ENCODE measurements around the gene TNIP3.
"Not testable (repeated sequence)": the region's sequence is repeated elsewhere in the genome, so short reads cannot be mapped to it uniquely, and the experiment has no call there.

Gene TNIP3

GRCh38 chr4:121176082-121176934, 12.2 kb upstream of the TNIP3 start:
- H3K4me1 ChIP-seq (ENCODE audit: control insufficient read depth, insufficient read depth, low read length) = no peaks in the 10 kb centered on the region
- H3K36me3 ChIP-seq (ENCODE audit: insufficient read depth, low read length) = no peaks in the 10 kb centered on the region
- no peak overlapping the region for H3K9ac ChIP-seq (ENCODE audit: low read depth, low read length)
- H3K4me3 ChIP-seq (ENCODE audit: low read length) = no peak overlapping the region
- H3K27me3 ChIP-seq (ENCODE audit: control insufficient read depth, insufficient read depth, low read length) = no peaks in the 10 kb centered on the region
- H3K4me2 ChIP-seq (ENCODE audit: low read length) = no peak overlapping the region
- H3K9me3 ChIP-seq (replicated peaks; ENCODE audit: low read length) = no peaks in the 10 kb centered on the region

- not testable (repeated sequence) for H3K4me2 ChIP-seq (ENCODE audit: low read length); H3K4me1 ChIP-seq (ENCODE audit: control insufficient read depth, insufficient read depth, low read length); H3K4me3 ChIP-seq (ENCODE audit: low read length); H3K9me3 ChIP-seq (replicated peaks; ENCODE audit: low read length); H3K36me3 ChIP-seq (ENCODE audit: insufficient read depth, low read length); H3K9ac ChIP-seq (ENCODE audit: low read depth, low read length); H3K27me3 ChIP-seq (ENCODE audit: control insufficient read depth, insufficient read depth, low read length)
Observed at GRCh38 chr4:121171477-121171876, 7.4 kb upstream of the TNIP3 start.

DNA sequence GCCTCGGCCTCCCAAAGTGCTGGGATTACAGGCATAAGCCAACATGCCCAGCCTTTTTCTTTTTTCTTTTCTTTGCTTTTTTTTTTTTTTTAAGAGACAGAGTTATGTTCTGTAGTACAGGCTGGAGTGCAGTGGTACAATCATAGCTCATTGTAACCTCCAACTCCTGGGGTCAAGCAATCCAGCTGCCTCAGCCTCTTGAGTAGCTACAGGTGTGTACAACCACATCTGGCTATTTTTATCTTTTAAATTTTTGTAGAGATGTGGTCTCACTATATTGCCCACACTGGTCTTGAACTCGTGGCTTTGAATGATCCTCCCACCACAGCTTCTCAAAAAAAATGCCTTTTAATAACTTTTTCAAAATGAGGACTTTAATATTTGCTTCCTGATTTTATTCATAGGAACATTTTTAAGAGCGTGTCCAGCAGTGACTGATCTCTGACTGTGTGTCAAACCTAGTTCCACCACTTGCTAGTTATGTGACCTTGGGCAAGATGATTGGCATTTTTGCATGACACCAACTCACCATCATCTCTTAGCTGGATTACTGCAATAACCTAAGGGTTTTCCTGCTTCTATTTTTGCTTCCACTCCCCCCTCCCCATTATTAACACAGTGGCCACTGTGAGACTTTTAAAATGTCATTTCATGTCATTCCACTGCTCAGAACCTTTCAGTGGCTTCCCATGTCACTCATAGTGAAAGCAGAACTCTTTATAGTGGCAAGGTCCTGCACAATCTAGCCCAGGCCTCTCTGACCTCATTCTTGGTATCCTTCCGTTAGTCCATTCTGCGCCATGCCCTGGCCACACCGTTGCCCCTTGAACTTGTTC, 4.5 kb upstream of the TNIP3 start:
- H3K27me3 ChIP-seq (ENCODE audit: control insufficient read depth, insufficient read depth, low read length) = no peaks in the 10 kb centered on the region
- no peak overlapping the region for H3K4me3 ChIP-seq (ENCODE audit: low read length)
- no peak overlapping the region for H3K4me2 ChIP-seq (ENCODE audit: low read length)
- H3K36me3 ChIP-seq (ENCODE audit: insufficient read depth, low read length) = no peaks in the 10 kb centered on the region
- no peak overlapping the region for H3K9ac ChIP-seq (ENCODE audit: low read depth, low read length)
- H3K4me1 ChIP-seq (ENCODE audit: control insufficient read depth, insufficient read depth, low read length) = no peaks in the 10 kb centered on the region
- H3K9me3 ChIP-seq (replicated peaks; ENCODE audit: low read length) = no peaks in the 10 kb centered on the region

- Histone ChIP-seq H3K9me3 (replicated peaks; ENCODE audit: low read length) (no peaks in the 10 kb centered on the region), H3K9ac (ENCODE audit: low read depth, low read length) (no peak overlapping the region), H3K4me2 (ENCODE audit: low read length) (no peak overlapping the region), H3K4me3 (ENCODE audit: low read length) (no peak overlapping the region), H3K36me3 (ENCODE audit: insufficient read depth, low read length) (no peaks in the 10 kb centered on the region), H3K27me3 (ENCODE audit: control insufficient read depth, insufficient read depth, low read length) (no peaks in the 10 kb centered on the region), H3K4me1 (ENCODE audit: control insufficient read depth, insufficient read depth, low read length) (no peaks in the 10 kb centered on the region)
Observed at GRCh38 chr4:121166976-121167375, 2.9 kb upstream of the TNIP3 start.

GRCh38 chr4:121165206-121165605, 1.1 kb upstream of the TNIP3 start:
- H3K27me3 ChIP-seq (ENCODE audit: control insufficient read depth, insufficient read depth, low read length) = no peaks in the 10 kb centered on the region
- H3K4me1 ChIP-seq (ENCODE audit: control insufficient read depth, insufficient read depth, low read length) = no peaks in the 10 kb centered on the region
- no peaks in the 10 kb centered on the region for H3K9me3 ChIP-seq (replicated peaks; ENCODE audit: low read length)
- H3K4me2 ChIP-seq (ENCODE audit: low read length) = no peak overlapping the region
- H3K4me3 ChIP-seq (ENCODE audit: low read length) = no peak overlapping the region
- H3K9ac ChIP-seq (ENCODE audit: low read depth, low read length) = no peak overlapping the region
- no peaks in the 10 kb centered on the region for H3K36me3 ChIP-seq (ENCODE audit: insufficient read depth, low read length)

GRCh38 chr4:121156822-121157769, 7.0 kb downstream of the TNIP3 start:
- Histone ChIP-seq H3K4me2 (ENCODE audit: low read length) (peak overlapping the region; percentile 87), H3K4me1 (ENCODE audit: control insufficient read depth, insufficient read depth, low read length) (peaks cover 19% of the 10 kb centered on the region), H3K9me3 (replicated peaks; ENCODE audit: low read length) (no peaks in the 10 kb centered on the region), H3K27me3 (ENCODE audit: control insufficient read depth, insufficient read depth, low read length) (no peaks in the 10 kb centered on the region), H3K4me3 (ENCODE audit: low read length) (peak overlapping the region; percentile 73), H3K36me3 (ENCODE audit: insufficient read depth, low read length) (no peaks in the 10 kb centered on the region), H3K9ac (ENCODE audit: low read depth, low read length) (peak overlapping the region; percentile 74)

DNA sequence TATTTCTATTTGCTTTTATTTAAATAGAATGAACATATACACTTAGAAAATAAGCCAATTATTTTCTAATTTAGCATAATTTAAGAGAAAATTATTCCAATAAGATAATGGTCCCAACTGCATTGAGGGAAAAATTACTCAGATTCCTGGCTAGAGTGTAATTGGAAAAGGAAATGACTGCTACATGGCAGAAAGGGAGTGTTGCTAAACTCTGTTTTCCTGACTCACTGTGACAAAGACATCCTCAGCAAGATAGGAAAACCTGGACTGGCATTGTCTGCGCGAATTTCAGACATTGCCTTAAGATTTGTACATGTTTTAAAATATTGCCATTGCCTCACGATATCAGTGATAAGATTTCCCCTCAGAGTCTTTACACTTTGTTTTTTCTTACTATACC, 8.2 kb downstream of the TNIP3 start:
- Histone ChIP-seq H3K4me3 (ENCODE audit: low read length) (peak overlapping the region; percentile 73), H3K36me3 (ENCODE audit: insufficient read depth, low read length) (no peaks in the 10 kb centered on the region), H3K27me3 (ENCODE audit: control insufficient read depth, insufficient read depth, low read length) (no peaks in the 10 kb centered on the region), H3K9ac (ENCODE audit: low read depth, low read length) (peak overlapping the region; percentile 74), H3K9me3 (replicated peaks; ENCODE audit: low read length) (no peaks in the 10 kb centered on the region), H3K4me2 (ENCODE audit: low read length) (peak overlapping the region; percentile 87), H3K4me1 (ENCODE audit: control insufficient read depth, insufficient read depth, low read length) (peaks cover 19% of the 10 kb centered on the region)

GRCh38 chr4:121154103-121154515, 10.0 kb downstream of the TNIP3 start:
- Histone ChIP-seq H3K9ac (ENCODE audit: low read depth, low read length) (no peak overlapping the region), H3K36me3 (ENCODE audit: insufficient read depth, low read length) (no peaks in the 10 kb centered on the region), H3K9me3 (replicated peaks; ENCODE audit: low read length) (no peaks in the 10 kb centered on the region), H3K4me3 (ENCODE audit: low read length) (no peak overlapping the region), H3K4me1 (ENCODE audit: control insufficient read depth, insufficient read depth, low read length) (peaks cover 19% of the 10 kb centered on the region), H3K4me2 (ENCODE audit: low read length) (no peak overlapping the region), H3K27me3 (ENCODE audit: control insufficient read depth, insufficient read depth, low read length) (no peaks in the 10 kb centered on the region)

GRCh38 chr4:121151942-121152341, 12.2 kb downstream of the TNIP3 start:
- H3K4me2 ChIP-seq (ENCODE audit: low read length) = no peak overlapping the region
- H3K9me3 ChIP-seq (replicated peaks; ENCODE audit: low read length) = no peaks in the 10 kb centered on the region
- peaks cover 15% of the 10 kb centered on the region for H3K4me1 ChIP-seq (ENCODE audit: control insufficient read depth, insufficient read depth, low read length)

GRCh38 chr4:121150486-121150885, 13.6 kb downstream of the TNIP3 start:
- H3K4me2 ChIP-seq (ENCODE audit: low read length) = no peak overlapping the region
- H3K27me3 ChIP-seq (ENCODE audit: control insufficient read depth, insufficient read depth, low read length) = no peaks in the 10 kb centered on the region
- H3K4me1 ChIP-seq (ENCODE audit: control insufficient read depth, insufficient read depth, low read length) = peaks cover 3% of the 10 kb centered on the region
- H3K36me3 ChIP-seq (ENCODE audit: insufficient read depth, low read length) = no peaks in the 10 kb centered on the region
- no peak overlapping the region for H3K4me3 ChIP-seq (ENCODE audit: low read length)
- H3K9ac ChIP-seq (ENCODE audit: low read depth, low read length) = no peak overlapping the region
- no peaks in the 10 kb centered on the region for H3K9me3 ChIP-seq (replicated peaks; ENCODE audit: low read length)

More at GRCh38 chr4:121151942-121152341, 12.2 kb downstream of the TNIP3 start:
- Histone ChIP-seq H3K9ac (ENCODE audit: low read depth, low read length) (no peak overlapping the region), H3K27me3 (ENCODE audit: control insufficient read depth, insufficient read depth, low read length) (no peaks in the 10 kb centered on the region), H3K4me3 (ENCODE audit: low read length) (no peak overlapping the region), H3K36me3 (ENCODE audit: insufficient read depth, low read length) (no peaks in the 10 kb centered on the region)

DNA sequence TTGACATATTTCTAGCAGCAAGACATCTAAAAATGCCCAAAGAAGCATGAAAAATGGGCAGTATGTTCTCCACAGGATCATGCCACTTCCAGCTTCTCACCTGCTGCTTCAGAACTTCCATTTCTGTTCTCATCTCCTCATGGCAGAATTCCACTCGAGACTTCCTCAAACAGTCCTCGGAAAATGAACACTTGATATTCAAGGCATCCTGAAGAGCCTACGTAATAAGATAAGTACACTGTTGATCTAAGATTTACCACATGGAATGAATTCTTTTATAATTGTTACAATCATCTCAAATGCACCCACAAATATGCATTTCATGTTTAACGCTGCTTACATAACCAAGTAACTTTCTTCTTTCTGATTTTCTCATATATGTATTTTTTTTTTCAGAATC, 14.1 kb downstream of the TNIP3 start:
- H3K4me2 ChIP-seq (ENCODE audit: low read length) = no peak overlapping the region
- H3K4me1 ChIP-seq (ENCODE audit: control insufficient read depth, insufficient read depth, low read length) = no peaks in the 10 kb centered on the region
- no peaks in the 10 kb centered on the region for H3K9me3 ChIP-seq (replicated peaks; ENCODE audit: low read length)
- no peak overlapping the region for H3K9ac ChIP-seq (ENCODE audit: low read depth, low read length)
- H3K4me3 ChIP-seq (ENCODE audit: low read length) = no peak overlapping the region
- no peaks in the 10 kb centered on the region for H3K36me3 ChIP-seq (ENCODE audit: insufficient read depth, low read length)
- no peaks in the 10 kb centered on the region for H3K27me3 ChIP-seq (ENCODE audit: control insufficient read depth, insufficient read depth, low read length)
